NCI-H2196 treated with DMSO at 0.1 percent for 48 hours (cell line): ENCODE data around the gene APC2.
"Not testable (repeated sequence)": the region's sequence is repeated elsewhere in the genome, so short reads cannot be mapped to it uniquely, and the experiment has no call there.

Experiments used
- DNase-seq: peaks from one replicate; lab custom pipeline; 2025; ENCODE audit not compliant: unreplicated experiment; lab: John Stamatoyannopoulos, UW

Gene APC2

DNA sequence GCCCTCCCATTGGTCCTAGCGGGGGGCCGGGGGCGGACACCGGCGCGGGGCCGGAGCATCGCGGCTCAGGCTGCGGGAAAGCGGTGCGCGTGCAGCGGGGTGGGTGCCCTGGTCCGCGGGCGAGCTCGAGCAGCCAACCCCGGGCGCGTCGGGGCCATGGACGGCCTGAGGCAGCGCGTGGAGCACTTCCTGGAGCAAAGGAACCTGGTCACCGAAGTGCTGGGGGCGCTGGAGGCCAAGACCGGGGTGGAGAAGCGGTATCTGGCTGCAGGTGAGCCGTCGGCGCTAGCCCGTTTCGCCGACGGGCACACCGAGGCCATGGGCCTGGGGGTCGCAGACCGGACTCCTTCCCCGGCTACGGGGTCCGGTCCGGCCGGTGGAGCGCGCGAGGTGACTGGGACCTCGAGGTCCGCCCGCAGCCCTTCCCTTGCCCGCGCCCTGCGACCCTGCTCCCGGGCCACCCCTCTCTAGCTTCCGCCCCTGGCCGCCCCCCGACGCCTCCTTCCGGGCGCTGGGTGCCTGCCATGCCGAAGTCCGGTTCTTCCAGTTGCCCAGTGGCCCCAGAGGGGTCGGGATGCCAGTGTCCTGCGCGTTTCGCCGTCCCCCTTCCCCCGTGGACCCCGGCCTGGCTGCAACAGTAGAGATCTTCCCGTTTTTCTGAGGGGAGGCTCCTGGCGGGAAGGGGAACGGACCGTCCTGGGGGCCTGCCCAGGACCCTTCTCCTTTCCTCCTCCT lies 41.4 kb downstream of the APC2 start, which contains the start of gene REEP6:
REEP6 (plus strand) TSS at position 68 of the 735 bp plus-strand sequence; CDS start at position 157, 89 bp downstream.
- no peak for DNase-seq

DNA sequence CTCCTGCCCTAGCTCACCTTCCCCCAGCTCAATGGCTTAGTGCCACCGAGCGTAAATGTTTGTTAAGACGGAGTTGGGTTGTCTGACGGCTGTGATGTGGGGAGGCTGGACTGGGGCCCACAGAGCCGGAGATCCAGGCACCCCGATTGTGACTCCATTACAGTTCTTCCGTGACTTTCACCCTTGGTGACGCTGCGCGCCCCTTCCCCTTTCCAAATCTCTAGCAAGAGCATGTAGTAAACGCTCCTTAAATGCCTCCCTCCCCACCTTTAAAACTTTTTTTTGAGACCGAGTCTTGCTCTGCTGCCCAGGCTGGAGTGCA lies 41.9 kb downstream of the APC2 start:
- no peak for DNase-seq

DNA sequence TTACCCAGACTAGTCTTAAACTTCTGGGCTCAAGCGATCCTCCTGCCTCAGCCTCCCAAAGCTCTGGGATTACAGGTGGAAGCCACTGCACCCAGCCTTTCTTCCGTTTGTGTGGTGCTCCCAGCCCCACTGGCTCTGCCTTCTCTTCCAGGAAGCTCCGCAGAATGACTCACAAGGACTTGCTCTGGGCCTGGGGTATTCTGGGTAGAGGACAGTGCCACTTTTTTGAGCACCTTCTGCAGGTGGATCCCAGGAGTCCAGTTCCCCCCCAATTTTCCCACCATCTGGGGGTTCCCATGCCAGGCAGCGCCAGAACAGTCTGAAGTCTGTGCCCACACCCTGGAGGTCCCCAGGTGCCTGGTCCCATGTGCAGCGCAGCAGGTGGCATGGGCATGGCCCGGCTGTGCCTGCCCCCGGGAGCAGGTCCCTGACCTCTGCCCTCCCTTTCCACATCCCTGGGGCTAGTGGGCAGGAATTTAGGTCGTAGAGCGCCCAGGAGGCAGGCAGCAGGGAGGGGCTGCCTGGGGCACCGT lies 42.6 kb downstream of the APC2 start:
- DNase-seq: no peak

DNA sequence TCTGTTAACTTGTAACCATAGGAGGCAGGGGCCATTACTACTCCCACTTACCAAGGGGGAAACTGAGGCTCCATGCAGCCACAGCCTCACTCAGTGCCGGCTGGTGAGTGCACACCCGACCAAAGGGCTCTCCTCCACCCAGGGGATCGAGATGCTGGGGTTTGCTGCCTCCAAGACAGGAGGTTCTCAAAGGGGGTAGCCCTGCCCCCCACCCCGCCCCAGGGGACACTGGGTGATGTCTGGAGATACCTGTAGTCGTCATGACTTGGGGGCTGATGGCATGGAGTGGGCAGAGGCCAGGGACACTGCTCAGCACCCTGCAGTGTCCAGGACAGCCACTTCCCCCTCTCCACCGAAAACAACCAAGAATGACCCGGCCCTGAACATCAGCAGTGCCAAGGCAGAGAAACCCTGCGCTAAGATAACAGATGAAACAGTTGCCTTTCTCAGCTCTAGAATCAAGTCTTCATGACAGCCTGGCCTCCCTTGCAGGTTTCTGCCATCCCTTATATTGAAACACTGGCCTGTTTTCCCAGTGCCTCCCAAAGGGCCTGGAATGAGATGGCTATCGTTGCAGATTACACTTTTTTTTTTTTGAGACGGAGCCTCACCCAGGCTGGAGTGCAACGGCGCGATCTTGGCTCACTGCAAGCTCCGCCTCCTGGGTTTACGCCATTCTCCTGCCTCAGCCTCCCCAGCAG lies 44.3 kb downstream of the APC2 start:
- no peak for DNase-seq

DNA sequence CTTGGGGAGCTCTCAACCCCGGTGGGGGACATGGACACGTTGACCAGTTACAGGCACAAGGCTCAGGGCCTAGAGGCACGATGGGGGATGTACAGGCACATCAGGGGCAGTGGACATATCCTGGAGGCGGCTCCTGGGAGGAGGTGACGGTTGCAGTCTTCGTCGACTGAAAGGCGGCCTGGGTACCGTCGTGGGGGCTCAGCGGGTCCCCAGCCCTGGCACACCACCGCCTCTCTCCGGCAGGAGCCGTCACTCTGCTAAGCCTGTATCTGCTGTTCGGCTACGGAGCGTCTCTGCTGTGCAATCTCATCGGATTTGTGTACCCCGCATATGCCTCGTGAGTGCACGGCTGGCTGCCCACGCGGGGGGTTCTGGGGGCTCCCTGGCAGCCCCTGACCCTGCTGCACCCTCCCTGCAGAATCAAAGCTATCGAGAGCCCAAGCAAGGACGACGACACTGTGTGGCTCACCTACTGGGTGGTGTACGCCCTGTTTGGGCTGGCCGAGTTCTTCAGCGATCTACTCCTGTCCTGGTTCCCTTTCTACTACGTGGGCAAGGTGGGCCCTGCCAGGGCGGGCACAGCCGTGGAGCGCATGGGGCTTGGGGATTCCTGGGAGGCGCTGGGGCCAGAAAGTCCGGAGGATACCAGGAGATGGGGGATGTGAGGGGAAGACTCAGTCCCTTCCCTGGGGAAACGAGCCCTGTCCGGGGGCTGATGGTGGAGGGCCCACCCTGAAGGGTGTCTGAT lies 45.3 kb downstream of the APC2 start:
- DNase-seq: no peak

DNA sequence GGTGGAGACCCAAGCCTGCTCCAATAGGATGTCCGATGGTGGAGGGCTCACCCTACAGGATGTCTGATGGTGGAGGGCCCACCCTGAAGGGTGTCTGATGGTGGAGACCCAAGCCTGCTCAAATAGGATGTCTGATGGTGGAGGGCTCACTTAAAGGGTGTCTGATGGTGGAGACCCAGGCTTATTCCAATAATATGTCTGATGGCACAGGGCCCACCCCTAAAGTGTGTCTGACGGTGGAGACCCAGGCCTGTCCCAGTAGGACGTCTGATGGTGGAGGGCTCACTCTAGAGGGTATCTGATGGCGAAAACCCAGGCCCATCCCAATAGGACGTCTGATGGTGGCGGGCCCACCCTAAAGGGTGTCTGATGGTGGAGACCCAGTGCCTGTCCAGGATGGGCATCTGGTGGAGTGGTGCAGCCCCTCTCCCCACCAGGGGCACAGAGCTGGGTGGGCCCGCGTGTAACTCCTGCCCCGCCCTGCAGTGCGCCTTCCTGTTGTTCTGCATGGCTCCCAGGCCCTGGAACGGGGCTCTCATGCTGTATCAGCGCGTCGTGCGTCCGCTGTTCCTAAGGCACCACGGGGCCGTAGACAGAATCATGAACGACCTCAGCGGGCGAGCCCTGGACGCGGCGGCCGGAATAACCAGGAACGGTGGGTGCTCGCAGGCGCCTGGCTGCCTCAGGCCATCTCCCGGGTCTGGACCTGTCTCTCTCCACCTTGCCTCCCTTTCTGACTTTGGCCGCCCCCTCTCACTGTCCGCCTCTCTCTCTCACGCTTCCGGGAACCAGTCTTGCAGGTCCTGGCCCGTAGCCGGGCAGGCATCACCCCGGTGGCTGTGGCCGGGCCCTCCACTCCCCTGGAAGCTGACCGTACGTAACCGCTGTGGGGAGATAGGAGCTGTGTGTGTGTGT lies 46.1 kb downstream of the APC2 start:
- DNase-seq: no peak

DNA sequence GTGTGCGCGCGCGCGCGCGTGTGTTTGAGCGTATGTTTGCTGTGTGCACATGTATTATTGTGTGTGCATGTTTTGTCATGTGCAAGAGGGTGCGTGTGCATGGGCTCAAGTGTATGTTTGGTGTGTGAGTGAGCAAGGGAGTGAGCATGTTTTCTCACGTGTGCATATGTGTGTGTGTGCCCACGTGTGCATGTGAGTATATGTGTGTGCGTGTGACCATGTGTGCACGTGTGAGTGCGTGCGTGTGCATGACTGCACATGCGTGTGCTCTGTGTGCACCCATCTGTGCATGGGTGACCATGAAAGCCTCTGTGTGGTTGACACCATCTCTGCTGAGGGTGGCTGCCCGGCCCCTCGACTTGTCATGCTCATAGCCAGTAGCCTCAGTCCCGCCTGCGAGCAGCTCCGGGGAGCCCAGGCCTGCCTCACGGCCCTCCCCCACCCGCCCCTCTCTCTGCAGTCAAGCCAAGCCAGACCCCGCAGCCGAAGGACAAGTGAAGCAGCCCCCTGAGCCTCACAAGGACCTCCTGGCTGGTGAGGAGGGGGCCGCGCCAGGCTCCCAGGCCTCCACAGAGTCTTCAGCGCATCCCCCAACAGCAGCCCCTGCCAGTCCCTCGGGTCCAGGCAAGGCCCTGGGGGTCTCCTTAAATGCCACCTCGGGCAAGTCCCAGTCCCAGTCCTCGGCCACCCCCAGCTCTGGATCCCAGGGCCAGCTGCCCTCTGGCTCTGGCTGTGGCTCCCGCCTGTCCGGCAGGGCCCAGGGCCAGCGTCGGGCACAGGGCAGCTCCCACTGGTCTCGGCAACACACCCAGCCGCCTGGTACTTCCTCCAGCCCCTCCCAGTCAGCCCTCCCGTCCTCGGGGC lies 47.0 kb downstream of the APC2 start:
- DNase-seq: no peak

DNA sequence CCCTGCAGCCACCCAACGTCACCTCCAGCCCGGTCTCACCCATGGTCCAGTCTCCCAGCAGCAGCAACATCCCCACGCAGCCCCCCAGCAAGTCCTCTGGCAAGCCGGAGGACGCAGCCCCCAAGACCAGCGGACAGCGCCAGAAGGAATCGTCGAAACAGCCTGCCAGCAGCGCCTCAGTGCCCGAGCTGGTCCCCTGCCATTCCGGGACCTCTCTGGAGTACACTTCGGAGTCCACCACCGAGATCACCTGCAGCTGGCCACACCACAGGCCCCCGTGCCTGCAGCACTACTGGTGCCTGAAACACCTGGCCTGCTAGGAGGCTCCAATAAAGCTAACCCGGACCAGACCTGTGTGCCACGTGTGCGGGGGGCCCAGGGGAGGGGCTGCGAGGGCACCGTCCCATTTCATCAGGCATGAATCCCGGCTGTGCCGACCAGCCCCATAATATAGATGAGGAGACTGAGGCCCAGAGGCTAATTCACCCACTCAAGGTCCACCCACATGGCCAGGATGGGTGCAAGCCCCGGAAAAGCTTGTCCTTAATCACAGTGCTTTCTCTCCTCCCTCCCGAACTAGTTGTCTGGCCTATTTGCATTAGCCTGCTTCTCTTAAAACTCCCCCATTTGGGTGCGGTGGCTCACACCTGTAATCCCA lies 47.8 kb downstream of the APC2 start:
- no peak for DNase-seq

DNA sequence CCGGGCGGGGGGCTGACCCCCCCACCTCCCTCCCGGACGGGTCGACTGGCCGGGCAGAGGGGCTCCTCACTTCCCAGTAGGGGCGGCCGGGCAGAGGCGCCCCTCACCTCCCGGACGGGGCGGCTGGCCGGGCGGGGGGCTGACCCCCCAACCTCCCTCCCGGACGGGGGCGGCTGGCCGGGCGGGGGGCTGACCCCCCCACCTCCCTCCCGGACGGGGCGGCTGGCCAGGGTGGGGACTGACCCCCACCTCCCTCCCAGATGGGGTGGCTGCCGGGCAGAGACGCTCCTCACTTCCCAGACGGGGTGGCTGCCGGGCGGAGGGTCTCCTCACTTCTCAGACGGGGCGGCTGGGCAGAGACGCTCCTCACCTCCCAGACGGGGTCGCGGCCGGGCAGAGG lies 49.3 kb downstream of the APC2 start:
- DNase-seq: not testable (repeated sequence)

DNA sequence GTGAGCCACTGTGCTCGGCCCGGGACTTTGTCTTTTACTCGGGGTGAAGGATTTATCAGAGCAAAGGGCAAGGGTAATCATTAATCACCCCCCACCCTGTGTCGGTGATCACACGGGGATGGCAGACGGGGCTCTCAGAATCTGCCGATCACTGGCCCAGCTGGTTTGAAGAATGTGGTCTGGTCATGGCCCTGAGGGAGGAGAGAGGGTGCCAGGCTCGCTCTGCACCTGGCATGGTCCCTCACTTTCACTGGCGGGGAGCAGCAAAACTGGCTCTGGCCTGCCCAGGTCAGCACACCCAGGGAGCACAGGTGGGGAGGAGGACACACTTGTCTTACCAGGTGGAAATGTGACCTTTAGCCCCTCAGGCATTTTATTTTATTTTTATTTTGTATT lies 51.3 kb downstream of the APC2 start:
- no peak for DNase-seq

DNA sequence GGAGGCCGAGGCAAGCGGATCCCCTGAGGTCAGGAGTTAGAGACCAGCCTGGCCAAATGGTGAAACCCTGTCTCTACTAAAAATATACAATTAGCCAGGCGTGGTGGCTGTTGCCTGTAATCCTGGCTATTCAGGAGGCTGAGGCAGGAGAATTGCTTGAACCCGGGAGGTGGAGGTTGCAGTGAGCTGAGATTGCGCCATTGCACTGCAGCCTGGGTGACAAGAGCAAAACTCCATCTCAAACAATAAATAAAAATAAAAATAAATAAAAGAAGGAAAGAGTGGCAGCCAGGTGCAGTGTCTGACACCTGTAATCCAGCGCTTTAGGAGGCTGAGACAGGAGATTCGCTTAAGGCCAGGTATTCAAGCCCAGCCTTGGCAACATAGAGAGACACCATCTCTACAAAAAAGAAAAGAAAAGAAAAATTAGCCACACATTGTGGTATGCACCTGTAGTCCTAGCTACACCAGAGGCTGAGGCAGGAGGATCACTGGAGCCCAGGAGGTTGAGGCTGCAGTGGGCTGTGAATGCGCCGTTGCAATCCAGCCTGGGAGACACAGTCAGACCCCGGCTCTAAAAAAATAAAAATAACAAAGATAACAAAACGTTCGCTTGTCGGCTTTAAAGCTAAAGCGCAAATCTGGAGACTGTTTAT lies 52.6 kb downstream of the APC2 start:
- no peak for DNase-seq

DNA sequence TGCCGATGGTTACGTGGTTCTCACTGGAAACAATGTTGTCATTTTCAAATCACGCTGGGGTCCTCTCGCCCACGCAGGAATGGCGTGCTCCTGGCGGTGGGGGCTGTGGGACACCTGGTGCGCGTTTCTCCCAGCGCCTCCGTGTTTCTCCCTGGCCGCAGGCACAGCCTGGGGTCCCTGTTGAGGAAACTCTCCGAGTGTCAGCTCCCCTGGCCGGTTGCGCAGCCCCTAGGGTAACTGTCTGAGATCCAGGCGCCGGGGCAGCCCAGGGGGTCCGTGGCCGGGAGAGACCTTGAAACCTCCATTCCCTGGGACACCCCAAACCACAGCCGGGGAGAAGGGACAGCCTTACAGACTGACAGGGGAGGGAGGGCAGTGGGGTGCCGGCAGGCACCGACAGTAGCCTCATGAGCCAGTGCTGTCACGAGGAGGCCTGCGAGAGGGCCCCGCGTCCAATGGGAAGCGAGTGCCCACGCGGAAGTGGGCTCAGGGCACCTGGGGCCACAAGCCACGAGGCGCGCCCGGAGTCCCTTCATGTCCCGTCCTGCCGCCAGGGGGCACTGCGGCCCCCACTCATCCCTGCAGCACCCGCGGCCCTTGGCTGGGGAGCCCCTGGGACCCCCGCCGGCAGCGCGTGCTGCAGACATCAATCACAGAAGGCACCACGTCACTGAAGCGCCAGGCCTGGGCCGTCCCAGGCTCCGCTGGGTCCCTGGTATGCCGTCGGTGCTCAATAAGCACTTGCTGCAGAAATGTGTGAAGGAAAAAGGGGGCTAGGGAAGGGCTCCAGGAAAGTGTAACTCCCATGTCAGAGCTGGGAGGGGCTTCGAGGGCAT lies 53.4 kb downstream of the APC2 start:
- DNase-seq: no peak

DNA sequence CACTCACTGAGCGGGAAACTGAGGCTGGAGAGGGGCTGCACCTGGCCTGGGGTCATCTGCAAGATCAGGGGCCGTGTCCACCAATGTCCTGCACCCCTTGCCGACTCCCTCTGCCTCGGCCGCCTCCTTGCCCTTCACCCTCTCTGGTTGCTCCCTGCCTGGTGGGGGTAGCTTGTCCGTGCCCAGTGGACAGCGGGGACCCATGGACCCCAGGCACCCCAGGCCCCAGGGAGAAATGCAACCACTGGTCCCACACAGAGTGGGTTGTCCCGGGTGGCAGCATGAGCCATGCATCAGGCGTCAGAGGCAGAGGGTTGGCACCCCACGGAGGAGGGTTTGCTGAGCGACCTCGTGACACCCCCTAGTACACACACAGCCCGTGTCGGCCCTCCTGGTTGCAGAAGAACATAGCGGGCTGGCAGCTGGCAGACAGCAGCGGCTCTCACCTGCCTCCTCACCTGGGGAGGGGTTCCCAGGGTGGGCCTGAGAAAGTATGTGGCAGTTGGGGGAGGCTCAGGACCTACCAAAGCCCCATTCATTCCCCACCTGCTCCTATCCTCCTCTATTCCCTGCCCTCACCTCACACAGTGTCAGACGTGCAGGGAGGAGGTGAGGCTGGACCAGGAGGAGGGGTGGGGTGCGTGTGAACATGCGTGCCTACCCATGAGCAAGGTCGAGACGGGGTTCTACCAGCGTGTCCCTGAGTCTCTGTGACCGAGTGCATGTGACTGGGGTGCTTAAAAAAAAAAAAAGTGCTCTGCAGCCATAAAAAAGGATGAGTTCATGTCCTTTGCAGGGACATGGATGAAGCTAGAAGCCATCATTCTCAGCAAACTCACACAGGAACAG lies 54.2 kb downstream of the APC2 start:
- DNase-seq: no peak

DNA sequence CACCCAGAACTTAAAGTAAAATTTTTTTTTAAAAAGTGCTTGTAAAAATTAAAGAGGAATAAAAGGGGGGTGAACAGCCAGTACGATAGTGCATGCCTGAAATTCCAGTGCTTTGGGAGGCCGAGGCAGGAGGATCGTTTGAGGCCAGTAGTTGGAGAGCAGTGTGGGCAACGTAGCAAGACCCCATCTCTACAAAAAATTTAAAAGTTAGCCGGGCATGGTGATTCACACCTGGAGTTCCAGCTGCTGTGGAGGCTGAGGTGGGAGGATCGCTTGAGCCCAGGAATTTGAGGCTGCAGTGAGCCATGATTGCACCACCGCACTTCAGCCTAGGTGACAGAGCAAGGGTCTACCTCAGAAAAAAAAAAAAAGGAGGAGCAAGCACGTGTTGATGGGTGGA lies 55.1 kb downstream of the APC2 start:
- DNase-seq: no peak

DNA sequence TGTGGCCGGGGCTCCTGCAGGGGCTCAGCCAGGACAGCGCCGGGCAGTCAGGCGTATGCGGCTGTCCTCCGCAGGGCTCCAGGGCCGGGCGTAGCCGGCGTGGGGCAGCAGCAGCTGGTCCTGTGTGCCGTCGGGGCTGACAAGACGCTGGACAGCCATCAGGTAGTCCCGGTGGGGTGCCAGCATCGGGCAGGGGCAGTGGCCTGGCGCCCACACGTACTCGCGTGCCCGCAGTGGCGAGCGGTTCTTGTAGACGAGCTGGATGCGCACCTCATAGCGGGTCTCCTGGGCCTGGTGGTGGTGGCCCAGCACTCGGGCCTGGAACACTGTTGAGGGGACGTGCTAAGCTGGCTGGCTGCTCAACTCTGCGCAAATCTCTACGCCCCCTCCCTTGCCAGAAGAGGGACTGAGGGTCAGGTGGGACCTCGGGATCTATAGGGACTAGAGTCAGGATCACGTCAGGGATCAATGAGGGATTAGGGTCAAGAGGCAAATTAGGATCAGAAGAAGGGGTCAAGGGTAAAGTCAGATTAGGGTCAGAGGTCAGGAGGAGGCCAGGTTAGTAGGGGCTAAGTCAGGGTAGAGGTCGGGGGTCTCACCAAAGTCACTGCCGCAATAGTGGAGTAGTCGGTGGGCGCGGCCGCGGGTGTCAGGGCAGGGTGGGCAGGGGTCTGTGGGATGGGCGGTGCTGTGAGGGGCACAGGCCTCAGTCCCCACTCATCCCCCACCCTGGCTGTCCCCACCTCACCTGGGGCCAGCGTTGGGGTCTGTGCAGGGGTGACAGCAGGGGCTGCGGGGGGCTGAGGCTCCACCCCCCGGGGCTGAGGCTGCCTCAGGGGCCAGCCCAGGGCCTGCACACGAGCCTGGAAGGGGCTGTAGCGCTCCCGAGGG lies 56.3 kb downstream of the APC2 start:
- DNase-seq: no peak

DNA sequence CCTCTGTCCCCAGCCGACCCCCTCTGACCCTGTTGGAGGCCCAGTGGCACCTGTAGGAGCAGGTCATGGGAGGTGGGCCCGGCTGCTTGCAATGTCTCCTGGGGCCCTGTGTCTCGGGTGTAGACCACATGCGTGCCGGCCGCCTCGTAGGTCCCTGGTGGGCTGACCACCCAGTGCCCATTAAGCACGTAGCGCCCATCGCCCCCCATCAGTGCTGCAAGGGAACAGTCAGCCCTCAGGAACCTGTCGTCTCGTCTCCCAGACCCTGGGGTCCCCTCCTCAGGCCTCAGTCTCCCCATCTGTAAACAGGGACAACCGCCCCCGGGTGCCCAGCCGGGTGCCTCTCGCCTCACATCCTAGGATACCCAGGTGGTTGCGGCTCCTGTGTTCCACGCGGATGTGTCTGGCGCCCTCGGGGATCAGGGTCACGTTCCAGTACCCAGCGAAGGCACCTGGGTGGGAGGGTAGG lies 57.3 kb downstream of the APC2 start:
- DNase-seq: no peak
